K562 (cell line): ENCODE measurements around the gene FEN1. TPM values are rescaled to one million over a fixed set of nuclear protein-coding genes. Genes with fewer than 3 reads are reported as not detected.

Experiments used
- ATAC-seq: fragments of 200-7000 bp; cut with Tn5 transposase; 3 replicates; pipeline ENCODE4 v1.9.1; 2020; ENCODE audit warnings: moderate library complexity
- BruUV-seq: library from RNA; stranded (reverse); fragments of 400-500 nt; replicated peaks from 2 replicates; lab custom pipeline; 2021; lab: Mats Ljungman, UMichigan
- CTCF ChIA-PET: fragments of 300-600 bp; formaldehyde crosslinking; extraction: SDS; loops from one replicate; lab custom pipeline; 2021; ENCODE audit warnings: low intra/inter-chr PET ratio; lab: Yijun Ruan, JAX
- POLR2A ChIA-PET: fragments of 300-600, 350-650 bp; sonication (Branson Sonifier 250); formaldehyde crosslinking; extraction: SDS; loops from one replicate; lab custom pipeline; 2021; ENCODE audit warnings: antibody characterized with exemption, inconsistent platforms; lab: Yijun Ruan, JAX
- DNase-seq, 4 experiments: peaks; one replicate each; pipeline versions ENCODE4 v3.0.0 to v3.0.0-alpha.2; 2011 to 2018; ENCODE audit warnings: low spot score in 3 of 4, mixed read lengths in 3 of 4; ENCODE audit errors: extremely low read depth in 1 of 4
- FAIRE-seq: peaks from 2 replicates; lab custom pipeline; 2011; peaks lifted over from hg19 to GRCh38; lab: Jason Lieb, UNC
- H2AFZ ChIP-seq: 2 replicates; pipeline ENCODE4 v1.6.0; 2011; ENCODE audit warnings: low read depth, low read length, control low read depth, inconsistent platforms
- H3K27ac ChIP-seq: fragments of 200-600 bp; 3 replicates; pipeline ENCODE4 v1.8.0; 2011; ENCODE audit warnings: low read depth, mild to moderate bottlenecking, control low read depth, inconsistent platforms, low read length, moderate library complexity, mixed read lengths; ENCODE audit errors: extremely low read depth
- H3K27me3 ChIP-seq, 2 experiments: fragments of 300-600 bp in 1 of 2; 2 replicates in 1 of 2; 3 replicates in 1 of 2; pipeline versions ENCODE4 v1.6.0 to v1.8.0; 2011; ENCODE audit warnings: inconsistent platforms in 2 of 2, low read length in 2 of 2, mild to moderate bottlenecking in 1 of 2, mixed read lengths in 1 of 2, moderate library complexity in 1 of 2; ENCODE audit not compliant: control insufficient read depth in 2 of 2, insufficient read depth in 2 of 2
- H3K36me3 ChIP-seq: fragments of 300-600 bp; 3 replicates; pipeline ENCODE4 v1.8.0; 2011; ENCODE audit warnings: mild to moderate bottlenecking, low read length, inconsistent platforms; ENCODE audit not compliant: control insufficient read depth, insufficient read depth
- H3K4me1 ChIP-seq, 2 experiments: fragments of 200-600 bp in 1 of 2; replicated peaks in 1 of 2; 2 replicates in 1 of 2; 3 replicates in 1 of 2; pipeline versions ENCODE4 v1.5.1 to v1.8.0; 2011; ENCODE audit warnings: inconsistent platforms in 2 of 2, low read length in 2 of 2, mild to moderate bottlenecking in 1 of 2, mixed read lengths in 1 of 2, moderate library complexity in 1 of 2; ENCODE audit not compliant: control insufficient read depth in 2 of 2, insufficient read depth in 2 of 2
- H3K4me2 ChIP-seq: 2 replicates; pipeline ENCODE4 v1.6.1; 2011; ENCODE audit warnings: low read length, control low read depth, inconsistent platforms, mixed read lengths; ENCODE audit not compliant: insufficient read depth
- H3K4me3 ChIP-seq: fragments of 200-600 bp; sonication (generic), shearing (Covaris generic); 2 replicates; pipeline ENCODE4 v1.5.1; 2016; ENCODE audit warnings: control low read depth, inconsistent platforms
- H3K79me2 ChIP-seq: fragments of 200-600 bp; 3 replicates; pipeline ENCODE4 v1.8.0; 2011; ENCODE audit warnings: low read length, inconsistent platforms; ENCODE audit not compliant: control insufficient read depth, insufficient read depth
- H3K9ac ChIP-seq, 2 experiments: 2 replicates each; pipeline versions ENCODE4 v1.6.0 to v1.6.1; 2011; ENCODE audit warnings: low read depth in 2 of 2, low read length in 2 of 2, control low read depth in 1 of 2, inconsistent platforms in 1 of 2, mild to moderate bottlenecking in 1 of 2, mixed read lengths in 1 of 2; ENCODE audit not compliant: insufficient read depth in 1 of 2
- H3K9me1 ChIP-seq: one replicate; pipeline ENCODE4 v1.6.0; 2011; ENCODE audit warnings: inconsistent platforms, mild to moderate bottlenecking, low read length, moderate library complexity; ENCODE audit not compliant: control insufficient read depth, insufficient read depth
- H3K9me3 ChIP-seq: replicated peaks from 2 replicates; pipeline ENCODE4 v1.5.1; 2011; ENCODE audit warnings: low read depth, low read length, inconsistent platforms; ENCODE audit not compliant: control insufficient read depth, insufficient read depth
- H4K20me1 ChIP-seq: replicated peaks from 2 replicates; pipeline ENCODE4 v1.6.1; 2011; ENCODE audit warnings: low read length, inconsistent platforms, mixed read lengths; ENCODE audit not compliant: control insufficient read depth, insufficient read depth
- CBFA2T3 ChIP-seq: fragments of 450-650 bp; IDR thresholded peaks from 2 replicates; pipeline ENCODE4 v1.6.1; 2017
- CSDE1 ChIP-seq, 2 experiments: fragments of 450-650 bp; IDR thresholded peaks; 2 replicates each; pipeline ENCODE4 v1.6.1; 2016; ENCODE audit warnings: mild to moderate bottlenecking in 1 of 2
- FOSL1 ChIP-seq: fragments of 200-800 bp; sonication (Bioruptor generic); conservative IDR thresholded peaks from 2 replicates; pipeline ENCODE4 v1.6.1; 2016; ENCODE audit warnings: missing genetic modification characterization, missing compliant biosample characterization
- HDAC3 ChIP-seq: fragments of 450-650 bp; IDR thresholded peaks from 2 replicates; pipeline ENCODE4 v1.6.1; 2018; ENCODE audit warnings: borderline replicate concordance, mild to moderate bottlenecking, moderate library complexity; ENCODE audit not compliant: partially characterized antibody
- JUND ChIP-seq, 2 experiments: IDR thresholded peaks; 2 replicates in 1 of 2; 3 replicates in 1 of 2; pipeline ENCODE4 v1.6.1; 2011; ENCODE audit warnings: borderline replicate concordance in 2 of 2, low read depth in 2 of 2, low read length in 2 of 2, improper control_type of control experiment in 1 of 2, missing biosample characterization in 1 of 2, missing genetic modification characterization in 1 of 2, missing genetic modification reagents in 1 of 2
- KHSRP ChIP-seq: fragments of 450-650 bp; IDR thresholded peaks from 2 replicates; pipeline ENCODE4 v1.6.1; 2017
- LARP7 ChIP-seq: fragments of 450-650 bp; IDR thresholded peaks from 2 replicates; pipeline ENCODE4 v1.6.1; 2016
- MAFG ChIP-seq: fragments of 450-650 bp; conservative IDR thresholded peaks from 2 replicates; pipeline ENCODE4 v1.6.1; 2016; ENCODE audit warnings: missing genetic modification characterization, missing compliant biosample characterization
- NCOR1 ChIP-seq: fragments of 450-650 bp; IDR thresholded peaks from 2 replicates; pipeline ENCODE4 v1.6.1; 2016; ENCODE audit warnings: mild to moderate bottlenecking, moderate library complexity
- NELFE ChIP-seq: IDR thresholded peaks from 2 replicates; pipeline ENCODE4 v1.6.1; 2011; ENCODE audit warnings: mild to moderate bottlenecking; ENCODE audit not compliant: insufficient read depth, insufficient read length
- NFIC ChIP-seq: fragments of 450-650 bp; IDR thresholded peaks from 2 replicates; pipeline ENCODE4 v1.6.1; 2017; ENCODE audit warnings: mild to moderate bottlenecking, inconsistent platforms
- PTTG1 ChIP-seq: fragments of 450-650 bp; IDR thresholded peaks from 2 replicates; pipeline ENCODE4 v1.6.1; 2016; ENCODE audit warnings: low read depth, mild to moderate bottlenecking, missing genetic modification characterization, missing compliant biosample characterization
- SMC3 ChIP-seq: conservative IDR thresholded peaks from 2 replicates; pipeline ENCODE4 v1.6.1; 2011; ENCODE audit warnings: low read depth, low read length, improper control_type of control experiment; ENCODE audit not compliant: insufficient read depth
- ZNF197 ChIP-seq: fragments of 200-800 bp; sonication (Bioruptor generic); IDR thresholded peaks from 2 replicates; pipeline ENCODE4 v1.6.1; 2016; ENCODE audit warnings: low read depth, missing genetic modification characterization, missing compliant biosample characterization
- ZNF584 ChIP-seq: fragments of 200-800 bp; sonication (Bioruptor generic); IDR thresholded peaks from 2 replicates; pipeline ENCODE4 v1.6.1; 2016; ENCODE audit warnings: low read depth, mild to moderate bottlenecking, missing genetic modification characterization, missing compliant biosample characterization
- ZNF778 ChIP-seq: fragments of 450-650 bp; formaldehyde crosslinking; IDR thresholded peaks from 2 replicates; pipeline ENCODE4 v1.4.0; 2020; ENCODE audit warnings: mild to moderate bottlenecking, moderate library complexity
- WGBS: fragments of 100-300 bp; shearing (Covaris generic); methylation state at CpG from one replicate; pipeline ENCODE4 v1.1.6; 2016; ENCODE audit warnings: low coverage, mixed read lengths; ENCODE audit not compliant: insufficient coverage; ENCODE audit errors: missing lambda C conversion rate; 5-methylcytosine and 5-hydroxymethylcytosine counted together
- in situ Hi-C: fragments of 300-500 bp; cut with MboI; formaldehyde crosslinking; loops from 4 replicates; pipeline ENCODE4 v1.15.0; 2018; ENCODE audit warnings: inconsistent platforms, mixed read lengths
- intact Hi-C: fragments of 100-400 bp; cut with micrococcal nuclease; formaldehyde crosslinking; loops from 2 replicates; pipeline ENCODE4 v1.14.2; 2022
- polyA plus RNA-seq, 8 experiments: library from polyadenylated mRNA; depleted of rRNA in 4 of 8; stranded (reverse) in 5 of 8; unstranded in 3 of 8; fragments of >200 nt; fragmentation: Nextera tagmentation in 2 of 8; fragmentation: Illumina TruSeq in 1 of 8; extraction: Ambion mirVana in 2 of 8; extraction: Trizol in 1 of 8; gene quantifications; 2 replicates each; pipeline versions ENCODE4 v1.2.1 to v1.2.3, GENCODE V29; 2011 to 2014; ENCODE audit warnings: inconsistent platforms in 1 of 8, missing spikeins in 1 of 8
- total RNA-seq, 7 experiments: library from RNA; depleted of rRNA in 6 of 7; stranded (reverse); fragments of >200 nt in 6 of 7; fragmentation: Illumina TruSeq in 2 of 7; extraction: Trizol in 2 of 7; gene quantifications; 2 replicates each; pipeline versions ENCODE4 v1.2.1 to v1.2.3, GENCODE V29; 2011 to 2021; ENCODE audit warnings: low replicate concordance in 1 of 7
- TF ChIP-seq, protein P1 (sequence below): fragments of 450-650 bp; formaldehyde crosslinking; IDR thresholded peaks from 2 replicates; pipeline ENCODE4 v1.4.0; 2022; ENCODE audit warnings: mild to moderate bottlenecking, moderate library complexity
- TF ChIP-seq, protein P2 (sequence below): sonication (generic); formaldehyde crosslinking; IDR thresholded peaks from 2 replicates; pipeline ENCODE4 v1.8.0; 2022; ENCODE audit warnings: mild to moderate bottlenecking, missing genetic modification reagents
- TF ChIP-seq, protein P3 (sequence below): fragments of 450-650 bp; formaldehyde crosslinking; IDR thresholded peaks from 2 replicates; pipeline ENCODE4 v1.4.0; 2020; ENCODE audit warnings: mild to moderate bottlenecking

Gene FEN1
- total and polyA plus RNA-seq, 9 of the 15 experiments (the other 6 are each of a cell fraction or from before 2014, with no cell fraction given): 58.1 to 156 (median 137) TPM

DNA sequence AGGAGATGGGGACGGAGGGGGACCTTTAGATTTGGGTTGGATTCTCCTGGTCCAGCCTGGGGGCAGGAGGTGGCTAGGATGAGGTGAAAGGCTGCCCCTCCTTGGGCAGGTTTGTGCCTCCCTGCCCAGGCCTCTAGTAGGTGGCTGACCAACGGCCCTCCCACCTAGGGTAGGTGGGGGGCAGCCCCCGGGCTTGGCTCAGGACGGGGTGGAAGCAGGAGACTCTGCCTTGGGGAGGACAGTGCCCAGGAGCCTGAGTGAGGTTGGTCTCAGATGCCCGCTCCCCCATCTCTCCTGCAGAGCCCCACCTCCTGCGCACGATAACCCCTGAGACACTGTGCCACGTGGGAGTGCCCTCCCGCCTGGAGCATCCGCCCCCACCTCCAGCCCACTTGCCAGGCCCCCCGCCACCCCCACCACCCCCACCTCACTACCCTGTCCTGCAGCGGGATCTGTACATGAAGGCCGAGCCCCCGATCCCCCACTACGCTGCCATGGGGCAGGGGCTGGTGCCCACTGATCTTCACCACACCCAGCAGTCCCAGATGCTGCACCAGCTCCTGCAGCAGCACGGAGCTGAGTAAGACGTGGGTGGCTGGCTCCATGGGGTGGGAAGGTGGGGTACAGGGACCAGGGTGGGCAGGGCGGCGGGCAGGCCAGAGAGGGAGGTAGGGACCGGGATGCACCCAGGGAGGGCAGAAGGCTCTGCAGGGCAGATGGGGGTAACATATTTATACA lies 22.6 kb upstream of the FEN1 start:
- Histone ChIP-seq H4K20me1 (no peaks in the 10 kb centered on the region), H3K36me3 (peaks cover 6% of the 10 kb centered on the region; the same call in 1 of the 3 replicates), H3K4me1 (peaks cover 0 to 67% of the 10 kb centered on the region in 2 experiments; a peak in 2 of 5 replicates), H3K4me3 (no peak overlapping the region), H3K9me1 (no peaks in the 10 kb centered on the region), H3K27me3 (no peaks in the 10 kb centered on the region), H3K9ac (no peak overlapping the region), H3K79me2 (no peaks in the 10 kb centered on the region), H3K4me2 (no peak overlapping the region), H2AFZ (no peak overlapping the region), H3K27ac (no peak overlapping the region), H3K9me3 (no peaks in the 10 kb centered on the region)
- intact Hi-C loops: no loop called here
- ChIA-PET POLR2A (interaction anchor here (0.9 kb wide), 1 partner anchor 16 kb away, joined by 5 read pairs; no protein-coding TSS in a partner anchor), CTCF (no interaction called here)
- no peak for DNase-seq
- no peak for TF ChIP-seq MAFG (tag)
- no peak for TF ChIP-seq CBFA2T3
- no peak for TF ChIP-seq NCOR1
- no peak for TF ChIP-seq NFIC
- TF ChIP-seq LARP7: no peak
- no peak for TF ChIP-seq CSDE1 (IDR thresholded peaks at IDR 0.05)
- TF ChIP-seq FOSL1 (tag): no peak
- TF ChIP-seq, protein P1, sequence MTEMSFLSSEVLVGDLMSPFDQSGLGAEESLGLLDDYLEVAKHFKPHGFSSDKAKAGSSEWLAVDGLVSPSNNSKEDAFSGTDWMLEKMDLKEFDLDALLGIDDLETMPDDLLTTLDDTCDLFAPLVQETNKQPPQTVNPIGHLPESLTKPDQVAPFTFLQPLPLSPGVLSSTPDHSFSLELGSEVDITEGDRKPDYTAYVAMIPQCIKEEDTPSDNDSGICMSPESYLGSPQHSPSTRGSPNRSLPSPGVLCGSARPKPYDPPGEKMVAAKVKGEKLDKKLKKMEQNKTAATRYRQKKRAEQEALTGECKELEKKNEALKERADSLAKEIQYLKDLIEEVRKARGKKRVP (CRISPR knock-in tag): no peak
- TF ChIP-seq, protein P2, sequence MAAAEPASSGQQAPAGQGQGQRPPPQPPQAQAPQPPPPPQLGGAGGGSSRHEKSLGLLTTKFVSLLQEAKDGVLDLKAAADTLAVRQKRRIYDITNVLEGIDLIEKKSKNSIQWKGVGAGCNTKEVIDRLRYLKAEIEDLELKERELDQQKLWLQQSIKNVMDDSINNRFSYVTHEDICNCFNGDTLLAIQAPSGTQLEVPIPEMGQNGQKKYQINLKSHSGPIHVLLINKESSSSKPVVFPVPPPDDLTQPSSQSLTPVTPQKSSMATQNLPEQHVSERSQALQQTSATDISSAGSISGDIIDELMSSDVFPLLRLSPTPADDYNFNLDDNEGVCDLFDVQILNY (CRISPR knock-in tag): no peak
- no peak for TF ChIP-seq HDAC3
- TF ChIP-seq SMC3: no peak
- TF ChIP-seq KHSRP: no peak
- TF ChIP-seq, protein P3, sequence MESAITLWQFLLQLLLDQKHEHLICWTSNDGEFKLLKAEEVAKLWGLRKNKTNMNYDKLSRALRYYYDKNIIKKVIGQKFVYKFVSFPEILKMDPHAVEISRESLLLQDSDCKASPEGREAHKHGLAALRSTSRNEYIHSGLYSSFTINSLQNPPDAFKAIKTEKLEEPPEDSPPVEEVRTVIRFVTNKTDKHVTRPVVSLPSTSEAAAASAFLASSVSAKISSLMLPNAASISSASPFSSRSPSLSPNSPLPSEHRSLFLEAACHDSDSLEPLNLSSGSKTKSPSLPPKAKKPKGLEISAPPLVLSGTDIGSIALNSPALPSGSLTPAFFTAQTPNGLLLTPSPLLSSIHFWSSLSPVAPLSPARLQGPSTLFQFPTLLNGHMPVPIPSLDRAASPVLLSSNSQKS (CRISPR knock-in tag): no peak
- no peak for TF ChIP-seq ZNF584 (CRISPR knock-in tag)
- no peak for TF ChIP-seq ZNF197 (CRISPR knock-in tag)
- TF ChIP-seq NELFE: no peak
- no peak for TF ChIP-seq JUND (IDR thresholded peaks at IDR 0.05; ENCODE audit: borderline replicate concordance, low read depth, low read length)
- TF ChIP-seq JUND (tag; IDR thresholded peaks at IDR 0.05; ENCODE audit: borderline replicate concordance, low read depth, low read length): no peak
- no peak for TF ChIP-seq ZNF778
- TF ChIP-seq PTTG1 (tag): no peak
- in situ Hi-C loops: no loop called here
- no TSS peak for BruUV-seq
- no peak for ATAC-seq
- 77% methylated on average over 8 of the region's 20 CpGs for WGBS
- no peak for FAIRE-seq
